HG02852 (cell line): ENCODE results near the gene YPEL1.
"Not testable (repeated sequence)": the region's sequence is repeated elsewhere in the genome, so short reads cannot be mapped to it uniquely, and the experiment has no call there.

Experiments
- ATAC-seq: cut with Tn5 transposase; IDR thresholded peaks from one replicate; pipeline ENCODE4 v1.9.1; 2021; ENCODE audit warnings: mild to moderate bottlenecking, moderate library complexity; ENCODE audit not compliant: unreplicated experiment

The YPEL1 gene

GRCh38 chr22:21754523-21754922 lies 18.9 kb upstream of the YPEL1 start:
- no peak for ATAC-seq

- ATAC-seq, result no peak
Measured at GRCh38 chr22:21753374-21754111, 17.9 kb upstream of the YPEL1 start.

- ATAC-seq, result no peak
Measured at GRCh38 chr22:21752276-21752675, 16.7 kb upstream of the YPEL1 start.

- ATAC-seq, result no peak
Measured at GRCh38 chr22:21745948-21746347, 10.4 kb upstream of the YPEL1 start.

- ATAC-seq, result not testable (repeated sequence)
Measured at GRCh38 chr22:21744917-21745316, 9.3 kb upstream of the YPEL1 start.

GRCh38 chr22:21741790-21742189 lies 6.2 kb upstream of the YPEL1 start:
- no peak for ATAC-seq

GRCh38 chr22:21741059-21741458 lies 5.5 kb upstream of the YPEL1 start:
- no peak for ATAC-seq

- ATAC-seq, result no peak
Measured at GRCh38 chr22:21739828-21740377, 4.3 kb upstream of the YPEL1 start.

- ATAC-seq, result no peak
Measured at GRCh38 chr22:21738966-21739365, 3.4 kb upstream of the YPEL1 start.

- no peak for ATAC-seq
Measured at GRCh38 chr22:21738081-21738480, 2.5 kb upstream of the YPEL1 start.

GRCh38 chr22:21736948-21737347 lies 1.4 kb upstream of the YPEL1 start:
- no peak for ATAC-seq

- ATAC-seq, result peak; percentile 4
Measured at GRCh38 chr22:21736084-21736642, 569 bp upstream of the YPEL1 start.

GRCh38 chr22:21734540-21735199 lies 924 bp downstream of the YPEL1 start:
- no peak for ATAC-seq

GRCh38 chr22:21731503-21731902 lies 4.1 kb downstream of the YPEL1 start:
- no peak for ATAC-seq

GRCh38 chr22:21730535-21731308 lies 4.9 kb downstream of the YPEL1 start:
- no peak for ATAC-seq

- not testable (repeated sequence) for ATAC-seq
Measured at GRCh38 chr22:21729184-21729583, 6.4 kb downstream of the YPEL1 start.

GRCh38 chr22:21728270-21728669 lies 7.3 kb downstream of the YPEL1 start:
- no peak for ATAC-seq

- ATAC-seq, result no peak
Measured at GRCh38 chr22:21727768-21728167, 7.8 kb downstream of the YPEL1 start.

GRCh38 chr22:21727159-21727558 lies 8.4 kb downstream of the YPEL1 start:
- ATAC-seq, result no peak

GRCh38 chr22:21726650-21727049 lies 8.9 kb downstream of the YPEL1 start:
- no peak for ATAC-seq

GRCh38 chr22:21725956-21726649 lies 9.5 kb downstream of the YPEL1 start:
- no peak for ATAC-seq
